Astrocyte (in vitro differentiated cells and primary cell): ENCODE results near the gene OSBPL2. TPM values are rescaled to one million over a fixed set of nuclear protein-coding genes. Genes with fewer than 3 reads are reported as not detected.

Experiments
- DNase-seq: peaks from one replicate; pipeline ENCODE4 v3.0.0-alpha.2; 2010; ENCODE audit warnings: low read depth
- FAIRE-seq: peaks from 2 replicates; lab custom pipeline; 2011; peaks lifted over from hg19 to GRCh38; lab: Jason Lieb, UNC
- H2AFZ ChIP-seq: 2 replicates; pipeline ENCODE4 v1.6.0; 2012; ENCODE audit warnings: low read depth, low read length, inconsistent platforms
- H3K27ac ChIP-seq: 2 replicates; pipeline ENCODE4 v1.5.1; 2011; ENCODE audit warnings: low read depth, low read length, inconsistent platforms
- H3K27me3 ChIP-seq: 2 replicates; pipeline ENCODE4 v1.6.0; 2011; ENCODE audit warnings: low read length, inconsistent platforms; ENCODE audit not compliant: insufficient read depth
- H3K36me3 ChIP-seq: 2 replicates; pipeline ENCODE4 v1.5.1; 2011; ENCODE audit warnings: low read length, inconsistent platforms; ENCODE audit not compliant: insufficient read depth
- H3K4me1 ChIP-seq: 2 replicates; pipeline ENCODE4 v1.5.1; 2011; ENCODE audit warnings: low read length, inconsistent platforms; ENCODE audit not compliant: insufficient read depth
- H3K4me2 ChIP-seq: 2 replicates; pipeline ENCODE4 v1.6.0; 2012; ENCODE audit warnings: low read length, inconsistent platforms
- H3K4me3 ChIP-seq: 2 replicates; pipeline ENCODE4 v1.5.1; 2011; ENCODE audit warnings: low read depth, mild to moderate bottlenecking, low read length, inconsistent platforms; ENCODE audit not compliant: insufficient read depth
- H3K79me2 ChIP-seq: 2 replicates; pipeline ENCODE4 v1.6.0; 2012; ENCODE audit warnings: mild to moderate bottlenecking, low read length, inconsistent platforms; ENCODE audit not compliant: insufficient read depth
- H3K9ac ChIP-seq: 2 replicates; pipeline ENCODE4 v1.6.0; 2012; ENCODE audit warnings: mild to moderate bottlenecking, low read length, inconsistent platforms
- H3K9me3 ChIP-seq: 2 replicates; pipeline ENCODE4 v1.5.1; 2012; ENCODE audit warnings: low read depth, mild to moderate bottlenecking, low read length, inconsistent platforms; ENCODE audit not compliant: insufficient read depth
- H4K20me1 ChIP-seq: 2 replicates; pipeline ENCODE4 v1.6.0; 2012; ENCODE audit warnings: low read length, inconsistent platforms; ENCODE audit not compliant: insufficient read depth
- H3K27ac Mint-ChIP-seq: one replicate; pipeline ENCODE4 v1.8.0; 2021; ENCODE audit warnings: mild to moderate bottlenecking, mixed read lengths; ENCODE audit not compliant: unreplicated experiment
- H3K27me3 Mint-ChIP-seq: one replicate; pipeline ENCODE4 v1.8.0; 2021; ENCODE audit warnings: low read depth, mixed read lengths; ENCODE audit not compliant: unreplicated experiment
- H3K36me3 Mint-ChIP-seq: one replicate; pipeline ENCODE4 v1.8.0; 2021; ENCODE audit warnings: low read depth, mixed read lengths; ENCODE audit not compliant: unreplicated experiment
- H3K4me1 Mint-ChIP-seq: one replicate; pipeline ENCODE4 v1.8.0; 2021; ENCODE audit warnings: low read depth, mixed read lengths; ENCODE audit not compliant: unreplicated experiment
- H3K4me3 Mint-ChIP-seq: one replicate; pipeline ENCODE4 v1.8.0; 2021; ENCODE audit warnings: mild to moderate bottlenecking, moderate library complexity, mixed read lengths; ENCODE audit not compliant: unreplicated experiment
- H3K9me3 Mint-ChIP-seq: one replicate; pipeline ENCODE4 v1.8.0; 2021; ENCODE audit warnings: mild to moderate bottlenecking, mixed read lengths; ENCODE audit not compliant: unreplicated experiment
- EZH2 ChIP-seq: IDR thresholded peaks from 2 replicates; pipeline ENCODE4 v1.6.1; 2012; ENCODE audit warnings: mild to moderate bottlenecking, low read length, inconsistent platforms; ENCODE audit not compliant: insufficient read depth
- total RNA-seq: library from RNA; stranded (reverse); gene quantifications from 2 replicates; pipeline ENCODE4 v1.2.1, GENCODE V29; 2021
- TF ChIP-seq, protein P1 (sequence below): IDR thresholded peaks from 2 replicates; pipeline ENCODE4 v1.5.1; 2011; ENCODE audit warnings: low read depth, mild to moderate bottlenecking, inconsistent platforms, low read length, moderate library complexity; ENCODE audit not compliant: insufficient read depth

OSBPL2 gene
- total RNA-seq, 1 donor from 2014 or later = 60.3 TPM

DNA sequence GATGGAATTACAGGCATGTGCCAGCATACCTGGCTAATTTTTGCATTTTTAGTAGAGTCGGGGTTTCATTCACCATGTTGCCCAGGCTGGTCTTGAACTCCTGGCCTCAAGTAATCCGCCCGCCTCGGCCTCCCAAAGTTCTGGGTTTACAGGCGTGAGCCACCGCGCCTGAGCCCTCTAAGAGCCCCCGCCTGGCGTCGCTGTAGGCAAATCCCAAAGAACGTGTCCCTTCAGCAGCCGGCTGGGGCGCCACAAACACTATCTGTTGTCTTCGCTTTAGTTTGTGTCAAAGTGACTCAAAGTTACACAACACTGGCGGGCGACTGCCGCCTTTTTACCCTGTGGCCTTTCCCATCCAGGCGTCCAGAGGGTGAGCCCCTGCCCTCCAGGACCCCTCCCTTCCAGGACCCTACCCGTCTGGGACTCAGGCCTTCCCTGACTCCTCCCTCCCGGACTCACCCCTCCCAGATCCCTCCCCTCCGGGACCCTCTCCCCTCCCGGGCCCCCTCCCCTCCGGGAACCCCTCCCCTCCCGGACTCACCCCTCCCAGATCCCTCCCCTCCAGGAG is 63.5 kb downstream of the OSBPL2 start:
- Histone ChIP-seq H3K4me3 (peak overlapping the region; percentile 83), H3K9ac (peak overlapping the region; percentile 96), H3K4me1 (peaks cover 19% of the 10 kb centered on the region), H3K27ac (peak overlapping the region; percentile 94), H3K4me2 (peak overlapping the region; percentile 100), H3K27me3 (no peaks in the 10 kb centered on the region), H2AFZ (peak overlapping the region; percentile 61), H4K20me1 (peaks cover 40% of the 10 kb centered on the region), H3K79me2 (peaks cover 38% of the 10 kb centered on the region), H3K36me3 (peaks cover 4% of the 10 kb centered on the region), H3K9me3 (no peaks in the 10 kb centered on the region)
- Mint-ChIP-seq H3K27me3 (no peaks in the 10 kb centered on the region), H3K4me1 (peaks cover 7% of the 10 kb centered on the region), H3K4me3 (peak overlapping the region; percentile 84), H3K36me3 (peaks cover 6% of the 10 kb centered on the region), H3K9me3 (no peaks in the 10 kb centered on the region), H3K27ac (peak overlapping the region; percentile 87)
- DNase-seq (peak; percentile 81), FAIRE-seq (no peak)
- TF ChIP-seq EZH2 = no peak
- TF ChIP-seq, protein P1, sequence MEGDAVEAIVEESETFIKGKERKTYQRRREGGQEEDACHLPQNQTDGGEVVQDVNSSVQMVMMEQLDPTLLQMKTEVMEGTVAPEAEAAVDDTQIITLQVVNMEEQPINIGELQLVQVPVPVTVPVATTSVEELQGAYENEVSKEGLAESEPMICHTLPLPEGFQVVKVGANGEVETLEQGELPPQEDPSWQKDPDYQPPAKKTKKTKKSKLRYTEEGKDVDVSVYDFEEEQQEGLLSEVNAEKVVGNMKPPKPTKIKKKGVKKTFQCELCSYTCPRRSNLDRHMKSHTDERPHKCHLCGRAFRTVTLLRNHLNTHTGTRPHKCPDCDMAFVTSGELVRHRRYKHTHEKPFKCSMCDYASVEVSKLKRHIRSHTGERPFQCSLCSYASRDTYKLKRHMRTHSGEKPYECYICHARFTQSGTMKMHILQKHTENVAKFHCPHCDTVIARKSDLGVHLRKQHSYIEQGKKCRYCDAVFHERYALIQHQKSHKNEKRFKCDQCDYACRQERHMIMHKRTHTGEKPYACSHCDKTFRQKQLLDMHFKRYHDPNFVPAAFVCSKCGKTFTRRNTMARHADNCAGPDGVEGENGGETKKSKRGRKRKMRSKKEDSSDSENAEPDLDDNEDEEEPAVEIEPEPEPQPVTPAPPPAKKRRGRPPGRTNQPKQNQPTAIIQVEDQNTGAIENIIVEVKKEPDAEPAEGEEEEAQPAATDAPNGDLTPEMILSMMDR = peak; percentile 74

DNA sequence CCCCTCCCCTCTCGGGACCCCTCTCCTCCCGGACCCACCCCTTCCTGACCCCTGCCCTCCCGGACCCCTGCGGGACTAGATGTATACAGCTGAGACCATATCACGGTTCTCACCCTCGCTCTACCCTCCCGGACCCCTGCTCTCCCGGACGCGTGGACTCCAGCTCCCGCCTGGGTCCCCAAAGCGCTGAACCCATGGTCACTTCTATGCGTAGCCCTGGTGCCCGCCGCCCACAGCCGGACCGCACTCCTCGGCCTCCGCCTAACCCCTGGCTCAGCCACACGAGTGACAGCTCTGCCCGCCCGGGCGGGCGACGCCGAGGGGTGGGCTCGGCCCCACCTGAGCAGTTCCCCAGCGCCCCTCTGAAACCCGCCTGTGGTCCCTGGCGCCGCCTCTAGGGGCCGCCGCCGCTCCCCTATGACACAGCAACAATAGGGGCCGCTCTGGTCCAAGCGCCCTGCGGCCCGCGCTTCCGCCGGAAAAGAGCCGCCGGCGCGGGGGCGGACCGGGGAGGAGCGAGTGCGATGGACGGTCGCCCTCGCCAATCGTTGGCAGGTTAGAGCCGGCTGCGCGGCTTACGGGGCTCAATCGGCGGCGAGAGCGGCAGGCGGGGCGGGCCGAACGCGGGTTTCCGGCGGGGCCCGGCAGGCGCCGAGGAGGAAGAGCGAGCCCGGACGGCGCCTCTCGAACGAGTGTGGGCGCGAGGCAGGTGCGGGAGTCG is 64.2 kb downstream of the OSBPL2 start, which contains the start of gene ADRM1:
Gene ADRM1 (plus strand): TSS at position 657 of the 721 bp plus-strand sequence. CDS start 572 bp downstream, outside the sequence.
- no peak for FAIRE-seq
- Histone ChIP-seq H3K9ac (peak within 1 kb of the TSS; percentile 96), H3K4me3 (peak within 1 kb of the TSS; percentile 99), H3K4me2 (peak within 1 kb of the TSS; percentile 100), H4K20me1 (peaks cover 46% of the 10 kb centered on the region), H3K27ac (peak within 1 kb of the TSS; percentile 94), H3K4me1 (peaks cover 19% of the 10 kb centered on the region), H2AFZ (peak within 1 kb of the TSS; percentile 76), H3K79me2 (peaks cover 45% of the 10 kb centered on the region), H3K36me3 (peaks cover 7% of the 10 kb centered on the region), H3K27me3 (no peaks in the 10 kb centered on the region), H3K9me3 (no peaks in the 10 kb centered on the region)
- peak; percentile 87 for DNase-seq
- H3K27me3 Mint-ChIP-seq = no peaks in the 10 kb centered on the region
- peaks cover 6% of the 10 kb centered on the region for H3K36me3 Mint-ChIP-seq
- H3K9me3 Mint-ChIP-seq = no peaks in the 10 kb centered on the region
- H3K27ac Mint-ChIP-seq = peak within 1 kb of the TSS; percentile 88
- no peak for TF ChIP-seq EZH2
- TF ChIP-seq, protein P1 = peak; percentile 44
- H3K4me1 Mint-ChIP-seq = peaks cover 7% of the 10 kb centered on the region
- H3K4me3 Mint-ChIP-seq = peak within 1 kb of the TSS; percentile 99

DNA sequence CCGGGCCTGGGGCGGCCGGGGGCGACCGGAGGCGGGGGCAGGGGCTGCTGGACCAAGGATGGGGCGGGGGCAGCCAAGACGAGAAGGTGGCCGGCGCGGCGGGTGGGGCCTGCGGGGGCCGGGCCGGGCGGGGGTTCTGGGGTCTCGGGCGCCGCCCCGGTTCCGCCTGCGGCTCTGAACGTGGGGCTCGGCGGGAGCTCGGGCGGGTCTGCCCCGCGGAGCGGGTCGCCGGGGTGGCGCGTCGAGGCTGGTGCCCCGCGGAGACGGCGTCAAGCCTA is 64.7 kb downstream of the OSBPL2 start:
- TF ChIP-seq EZH2 = no peak
- TF ChIP-seq, protein P1 = no peak
- Histone ChIP-seq H3K79me2 (peaks cover 48% of the 10 kb centered on the region), H3K4me2 (peak overlapping the region; percentile 99), H2AFZ (no peak overlapping the region), H4K20me1 (peaks cover 50% of the 10 kb centered on the region), H3K27ac (peak overlapping the region; percentile 65), H3K4me1 (peaks cover 19% of the 10 kb centered on the region), H3K4me3 (peak overlapping the region; percentile 99), H3K36me3 (peaks cover 7% of the 10 kb centered on the region), H3K27me3 (no peaks in the 10 kb centered on the region), H3K9ac (peak overlapping the region; percentile 95), H3K9me3 (no peaks in the 10 kb centered on the region)
- H3K9me3 Mint-ChIP-seq = no peaks in the 10 kb centered on the region
- no peak for FAIRE-seq
- no peak overlapping the region for H3K27ac Mint-ChIP-seq
- no peak for DNase-seq
- H3K4me1 Mint-ChIP-seq = peaks cover 7% of the 10 kb centered on the region
- H3K36me3 Mint-ChIP-seq = peaks cover 6% of the 10 kb centered on the region
- no peaks in the 10 kb centered on the region for H3K27me3 Mint-ChIP-seq
- peak overlapping the region; percentile 84 for H3K4me3 Mint-ChIP-seq
